GM23248 (cell line): ENCODE measurements around the gene ERCC6L2.

Experiments used
- EZH2 ChIP-seq: fragments of 200-600 bp; sonication (generic); IDR thresholded peaks from 2 replicates; pipeline ENCODE4 v1.6.1; 2018; ENCODE audit warnings: antibody characterized with exemption, mild to moderate bottlenecking; ENCODE audit not compliant: insufficient read depth, poor library complexity, severe bottlenecking
- EZH2phosphoT487 ChIP-seq: fragments of 200-600 bp; sonication (generic); IDR thresholded peaks from 2 replicates; pipeline ENCODE4 v1.6.1; 2018; ENCODE audit warnings: antibody characterized with exemption, moderate library complexity, mild to moderate bottlenecking, low read depth; ENCODE audit not compliant: insufficient read depth

GRCh38 chr9:95857124-95857523 is 18.4 kb upstream of the ERCC6L2 start:
- TF ChIP-seq EZH2 (no peak), EZH2phosphoT487 (no peak)
